ENCODE data around the gene ZPBP.

- TF ChIP-seq CTCF (conservative IDR thresholded peaks at IDR 0.05) (no peak), EZH2 (IDR thresholded peaks at IDR 0.05; ENCODE audit: low read depth) (no peak)
Observed at GRCh38 chr7:50125766-50126165, 32.7 kb upstream of the ZPBP start.

Data from PC-9 (cell line).